ENCODE measurements around the gene NCF4.

DNA sequence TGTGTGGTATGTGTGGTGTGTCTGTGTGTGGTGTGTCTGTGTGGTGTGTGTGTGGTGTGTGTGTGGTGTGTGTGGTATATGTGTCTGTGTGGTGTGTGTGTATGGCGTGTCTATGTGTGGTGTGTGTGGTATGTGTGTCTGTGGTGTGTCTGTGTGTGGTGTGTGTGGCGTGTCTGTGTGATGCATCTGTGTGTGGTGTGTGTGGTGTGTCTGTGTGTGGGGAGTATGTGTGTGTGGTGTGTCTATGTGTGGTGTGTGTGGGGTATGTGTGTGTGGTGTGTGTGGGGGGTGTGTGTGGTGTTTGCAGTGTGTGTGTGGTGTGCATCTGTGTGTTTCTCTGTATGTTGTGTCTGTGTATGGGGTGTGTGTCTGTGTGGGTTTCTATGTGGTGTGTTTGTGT is 36.2 kb upstream of the NCF4 start:
- TF ChIP-seq, protein P1, sequence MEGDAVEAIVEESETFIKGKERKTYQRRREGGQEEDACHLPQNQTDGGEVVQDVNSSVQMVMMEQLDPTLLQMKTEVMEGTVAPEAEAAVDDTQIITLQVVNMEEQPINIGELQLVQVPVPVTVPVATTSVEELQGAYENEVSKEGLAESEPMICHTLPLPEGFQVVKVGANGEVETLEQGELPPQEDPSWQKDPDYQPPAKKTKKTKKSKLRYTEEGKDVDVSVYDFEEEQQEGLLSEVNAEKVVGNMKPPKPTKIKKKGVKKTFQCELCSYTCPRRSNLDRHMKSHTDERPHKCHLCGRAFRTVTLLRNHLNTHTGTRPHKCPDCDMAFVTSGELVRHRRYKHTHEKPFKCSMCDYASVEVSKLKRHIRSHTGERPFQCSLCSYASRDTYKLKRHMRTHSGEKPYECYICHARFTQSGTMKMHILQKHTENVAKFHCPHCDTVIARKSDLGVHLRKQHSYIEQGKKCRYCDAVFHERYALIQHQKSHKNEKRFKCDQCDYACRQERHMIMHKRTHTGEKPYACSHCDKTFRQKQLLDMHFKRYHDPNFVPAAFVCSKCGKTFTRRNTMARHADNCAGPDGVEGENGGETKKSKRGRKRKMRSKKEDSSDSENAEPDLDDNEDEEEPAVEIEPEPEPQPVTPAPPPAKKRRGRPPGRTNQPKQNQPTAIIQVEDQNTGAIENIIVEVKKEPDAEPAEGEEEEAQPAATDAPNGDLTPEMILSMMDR (conservative IDR thresholded peaks at IDR 0.05; ENCODE audit: low read depth, low read length): no peak
- no peak for TF ChIP-seq EZH2 (IDR thresholded peaks at IDR 0.05; ENCODE audit: borderline replicate concordance, low read depth, low read length, poor library complexity, severe bottlenecking)
